Suprapubic skin (tissue), 4 donors: ENCODE data around the gene PGLYRP2. TPM values are rescaled to one million over a fixed set of nuclear protein-coding genes. Genes with fewer than 3 reads are reported as not detected.
"Not testable (repeated sequence)": the region's sequence is repeated elsewhere in the genome, so short reads cannot be mapped to it uniquely, and the experiment has no call there.

Experiments
- DNase-seq, 2 donors: peaks; one replicate each; pipeline ENCODE4 v3.0.0-alpha.2; 2019; ENCODE audit warnings: low spot score in 2 of 2
- H3K27ac ChIP-seq: fragments of 200-600 bp; sonication (generic); one replicate; pipeline ENCODE4 v1.5.1; 2019
- H3K27me3 ChIP-seq: fragments of 200-600 bp; sonication (generic); one replicate; pipeline ENCODE4 v1.5.1; 2019
- H3K36me3 ChIP-seq: fragments of 200-600 bp; sonication (generic); one replicate; pipeline ENCODE4 v1.5.1; 2019
- H3K4me1 ChIP-seq: fragments of 200-600 bp; sonication (generic); one replicate; pipeline ENCODE4 v1.5.1; 2019
- H3K4me3 ChIP-seq: fragments of 200-600 bp; sonication (generic); one replicate; pipeline ENCODE4 v1.5.1; 2019; ENCODE audit warnings: mild to moderate bottlenecking
- H3K9me3 ChIP-seq: fragments of 200-600 bp; sonication (generic); one replicate; pipeline ENCODE4 v1.5.1; 2019
- CTCF ChIP-seq, 2 donors: fragments of 200-600 bp in 1 of 2; fragments of 450-650 bp in 1 of 2; sonication (generic) in 1 of 2; IDR thresholded peaks; one replicate each; pipeline ENCODE4 v1.5.1; 2016 to 2019; ENCODE audit warnings: antibody characterized with exemption in 2 of 2, mild to moderate bottlenecking in 1 of 2, moderate library complexity in 1 of 2
- EP300 ChIP-seq: sonication (generic); formaldehyde crosslinking; IDR thresholded peaks from one replicate; pipeline ENCODE4 v1.6.1; 2017; ENCODE audit warnings: antibody characterized with exemption
- POLR2A ChIP-seq, 2 donors: fragments of 450-650 bp; IDR thresholded peaks; one replicate each; pipeline ENCODE4 v1.6.1; 2017; ENCODE audit warnings: antibody characterized with exemption in 2 of 2, mild to moderate bottlenecking in 2 of 2, moderate library complexity in 2 of 2
- POLR2AphosphoS5 ChIP-seq, 3 donors: sonication (generic); formaldehyde crosslinking; IDR thresholded peaks; one replicate each; pipeline ENCODE4 v1.6.1; 2017; ENCODE audit warnings: antibody characterized with exemption in 3 of 3
- WGBS: methylation state at CpG from one replicate; pipeline ENCODE4 v1.1.5; 2018; 5-methylcytosine and 5-hydroxymethylcytosine counted together
- total RNA-seq, 4 donors: library from RNA; depleted of rRNA; stranded (reverse); fragments of >200 nt; gene quantifications; one replicate each; pipeline ENCODE4 v1.1.0, GENCODE V29; 2016

PGLYRP2 gene
- total RNA-seq, 4 donors from 2014 or later: 0.21 TPM; not detected in 3

GRCh38 chr19:15519433-15519976 lies 40.2 kb upstream of the PGLYRP2 start:
- Histone ChIP-seq H3K27me3 (peaks cover 10% of the 10 kb centered on the region), H3K4me1 (peaks cover 2% of the 10 kb centered on the region), H3K4me3 (no peak overlapping the region), H3K36me3 (no peaks in the 10 kb centered on the region), H3K9me3 (no peaks in the 10 kb centered on the region), H3K27ac (no peak overlapping the region)
- TF ChIP-seq CTCF (IDR thresholded peaks at IDR 0.05): no peak
- no peak for TF ChIP-seq POLR2AphosphoS5 (IDR thresholded peaks at IDR 0.05)
- TF ChIP-seq POLR2A (IDR thresholded peaks at IDR 0.05): no peak
- no peak for TF ChIP-seq EP300
- WGBS: 81% methylated on average over 6 of the region's 6 CpGs
- no peak for DNase-seq

GRCh38 chr19:15517778-15518177 lies 38.5 kb upstream of the PGLYRP2 start:
- no peaks in the 10 kb centered on the region for H3K36me3 ChIP-seq
- DNase-seq: no peak
- no peak for TF ChIP-seq POLR2A (IDR thresholded peaks at IDR 0.05)
- no peak for TF ChIP-seq POLR2AphosphoS5 (IDR thresholded peaks at IDR 0.05)
- H3K27me3 ChIP-seq: peaks cover 10% of the 10 kb centered on the region
- no peaks in the 10 kb centered on the region for H3K9me3 ChIP-seq
- no peak overlapping the region for H3K4me3 ChIP-seq
- no peak overlapping the region for H3K27ac ChIP-seq
- 84% methylated on average over 1 of the region's 1 CpG for WGBS
- peaks cover 2% of the 10 kb centered on the region for H3K4me1 ChIP-seq

GRCh38 chr19:15516363-15516762 lies 37.1 kb upstream of the PGLYRP2 start:
- DNase-seq: no peak
- peaks cover 2% of the 10 kb centered on the region for H3K4me1 ChIP-seq
- no peak for TF ChIP-seq EP300
- TF ChIP-seq CTCF (IDR thresholded peaks at IDR 0.05): no peak
- no peak for TF ChIP-seq POLR2AphosphoS5 (IDR thresholded peaks at IDR 0.05)
- no peak for TF ChIP-seq POLR2A (IDR thresholded peaks at IDR 0.05)
- no peak overlapping the region for H3K27ac ChIP-seq
- WGBS: 91% methylated on average over 3 of the region's 3 CpGs
- peaks cover 10% of the 10 kb centered on the region for H3K27me3 ChIP-seq
- no peaks in the 10 kb centered on the region for H3K36me3 ChIP-seq
- no peaks in the 10 kb centered on the region for H3K9me3 ChIP-seq
- H3K4me3 ChIP-seq: no peak overlapping the region

- not testable (repeated sequence) for H3K4me3 ChIP-seq, H3K9me3 ChIP-seq, H3K4me1 ChIP-seq, DNase-seq, H3K27ac ChIP-seq, H3K36me3 ChIP-seq
- 89% methylated on average over 9 of the region's 9 CpGs for WGBS
- H3K27me3 ChIP-seq: peaks cover 15% of the 10 kb centered on the region
These were observed 35.9 kb upstream of the PGLYRP2 start for GRCh38 chr19:15515227-15515625.

- no peak for TF ChIP-seq CTCF (IDR thresholded peaks at IDR 0.05)
- peak in 2 of 3 donors; percentile 17 to 24 for TF ChIP-seq POLR2AphosphoS5 (IDR thresholded peaks at IDR 0.05)
- TF ChIP-seq POLR2A (IDR thresholded peaks at IDR 0.05): no peak
- WGBS: 69% methylated on average over 8 of the region's 19 CpGs
- H3K36me3 ChIP-seq: no peaks in the 10 kb centered on the region
- H3K4me1 ChIP-seq: peaks cover 26% of the 10 kb centered on the region
- peaks cover 33% of the 10 kb centered on the region for H3K27me3 ChIP-seq
- H3K4me3 ChIP-seq: no peak overlapping the region
- no peak for DNase-seq
- no peaks in the 10 kb centered on the region for H3K9me3 ChIP-seq
- peak overlapping the region; percentile 53 for H3K27ac ChIP-seq
These were observed 32.5 kb upstream of the PGLYRP2 start for GRCh38 chr19:15511671-15512424.

- no peak for TF ChIP-seq POLR2AphosphoS5 (IDR thresholded peaks at IDR 0.05)
- TF ChIP-seq POLR2A (IDR thresholded peaks at IDR 0.05): no peak
- TF ChIP-seq CTCF (IDR thresholded peaks at IDR 0.05): no peak
- no peak for TF ChIP-seq EP300
- WGBS: 7% methylated on average over 27 of the region's 52 CpGs
- no peaks in the 10 kb centered on the region for H3K9me3 ChIP-seq
- no peaks in the 10 kb centered on the region for H3K36me3 ChIP-seq
- DNase-seq: no peak
- H3K4me3 ChIP-seq: peak within 1 kb of the TSS; percentile 41
- H3K27ac ChIP-seq: peak within 1 kb of the TSS; percentile 38
- peaks cover 24% of the 10 kb centered on the region for H3K4me1 ChIP-seq
- peaks cover 43% of the 10 kb centered on the region for H3K27me3 ChIP-seq
These were observed 28.9 kb upstream of the PGLYRP2 start, which contains the start of gene CYP4F22 for GRCh38 chr19:15508035-15508710. TSS of gene CYP4F22 (plus strand) at chr19:15508525. CDS start at chr19:15525337, 16,812 bp downstream.
